Breast epithelium (tissue), 3 donors: Measurements from ENCODE around the gene GMDS.

Source experiments
- POLR2A ChIP-seq: fragments of 450-650 bp; IDR thresholded peaks from one replicate; pipeline ENCODE4 v1.6.1; 2016; ENCODE audit warnings: antibody characterized with exemption, mild to moderate bottlenecking, moderate library complexity
- TF ChIP-seq, protein P1 (sequence below), 3 donors: fragments of 450-650 bp; IDR thresholded peaks; one replicate each; pipeline ENCODE4 v1.5.1; 2016 to 2017; ENCODE audit warnings: antibody characterized with exemption in 3 of 3, mild to moderate bottlenecking in 3 of 3, moderate library complexity in 3 of 3

DNA sequence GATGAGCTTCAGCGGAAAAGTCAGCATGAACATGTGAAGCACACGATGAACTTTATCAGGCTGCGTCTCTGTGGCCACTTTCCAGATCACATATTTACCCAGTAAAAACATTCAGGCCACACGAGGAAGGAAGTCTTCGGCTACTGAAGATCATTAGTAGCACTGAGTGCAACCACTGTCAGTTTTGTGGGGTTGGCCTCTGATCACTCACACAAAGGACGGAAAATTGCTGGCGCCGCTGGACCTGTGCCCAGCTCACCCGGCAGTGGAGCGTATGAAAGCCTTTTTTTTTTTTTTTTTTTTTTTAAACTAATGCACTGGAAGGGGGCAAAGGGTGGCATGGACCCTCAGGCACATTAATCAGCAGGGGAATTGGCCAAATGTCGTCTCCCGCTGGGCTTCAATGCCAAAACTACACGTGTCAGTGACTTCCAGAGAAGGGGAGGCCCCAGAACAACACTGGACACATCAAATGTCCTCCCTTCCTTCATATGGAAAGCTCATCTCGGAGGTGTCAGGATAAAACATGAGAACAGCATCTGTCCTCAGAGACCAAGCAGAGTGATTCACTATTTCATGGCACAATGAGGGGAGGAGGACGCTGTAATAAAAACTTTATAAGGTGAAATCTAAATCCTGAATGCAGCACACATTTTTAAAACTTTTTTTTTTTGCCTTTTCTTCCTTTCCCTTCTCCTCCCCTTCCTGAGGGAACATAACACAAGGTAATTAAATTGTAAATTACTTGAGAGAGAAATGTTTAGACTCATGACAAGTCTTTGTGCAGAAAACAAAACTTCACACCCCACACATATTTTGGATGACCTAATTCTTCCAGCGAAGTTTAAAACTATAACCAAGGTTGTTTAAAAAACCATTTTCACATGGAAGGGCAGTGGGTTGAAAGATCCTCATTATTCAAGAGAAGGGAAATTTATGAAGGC lies 412.3 kb downstream of the GMDS start:
- TF ChIP-seq, protein P1, sequence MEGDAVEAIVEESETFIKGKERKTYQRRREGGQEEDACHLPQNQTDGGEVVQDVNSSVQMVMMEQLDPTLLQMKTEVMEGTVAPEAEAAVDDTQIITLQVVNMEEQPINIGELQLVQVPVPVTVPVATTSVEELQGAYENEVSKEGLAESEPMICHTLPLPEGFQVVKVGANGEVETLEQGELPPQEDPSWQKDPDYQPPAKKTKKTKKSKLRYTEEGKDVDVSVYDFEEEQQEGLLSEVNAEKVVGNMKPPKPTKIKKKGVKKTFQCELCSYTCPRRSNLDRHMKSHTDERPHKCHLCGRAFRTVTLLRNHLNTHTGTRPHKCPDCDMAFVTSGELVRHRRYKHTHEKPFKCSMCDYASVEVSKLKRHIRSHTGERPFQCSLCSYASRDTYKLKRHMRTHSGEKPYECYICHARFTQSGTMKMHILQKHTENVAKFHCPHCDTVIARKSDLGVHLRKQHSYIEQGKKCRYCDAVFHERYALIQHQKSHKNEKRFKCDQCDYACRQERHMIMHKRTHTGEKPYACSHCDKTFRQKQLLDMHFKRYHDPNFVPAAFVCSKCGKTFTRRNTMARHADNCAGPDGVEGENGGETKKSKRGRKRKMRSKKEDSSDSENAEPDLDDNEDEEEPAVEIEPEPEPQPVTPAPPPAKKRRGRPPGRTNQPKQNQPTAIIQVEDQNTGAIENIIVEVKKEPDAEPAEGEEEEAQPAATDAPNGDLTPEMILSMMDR (IDR thresholded peaks at IDR 0.05): no peak
- no peak for TF ChIP-seq POLR2A
